ENCODE measurements around the gene NDUFB1.

Gene NDUFB1

DNA sequence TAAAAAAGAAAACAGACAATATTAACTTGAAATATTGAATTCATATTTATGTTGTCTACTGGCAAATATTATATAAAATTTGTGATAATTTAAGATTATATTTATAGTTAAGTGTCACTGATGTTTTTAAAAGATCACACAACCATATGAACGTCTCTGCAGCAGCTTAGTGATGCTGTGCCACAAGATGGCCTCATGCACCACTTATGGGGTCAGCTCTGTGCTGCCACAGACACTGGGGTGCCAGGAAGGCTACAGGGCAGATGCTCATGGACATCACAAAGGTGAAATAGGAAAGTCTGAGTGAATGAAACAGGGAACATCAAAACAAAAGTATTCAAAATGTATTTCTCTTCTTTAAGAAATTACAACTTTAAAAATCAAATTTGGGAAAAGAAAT, 28.2 kb downstream of the NDUFB1 start:
- DNase-seq: no peak

DNA sequence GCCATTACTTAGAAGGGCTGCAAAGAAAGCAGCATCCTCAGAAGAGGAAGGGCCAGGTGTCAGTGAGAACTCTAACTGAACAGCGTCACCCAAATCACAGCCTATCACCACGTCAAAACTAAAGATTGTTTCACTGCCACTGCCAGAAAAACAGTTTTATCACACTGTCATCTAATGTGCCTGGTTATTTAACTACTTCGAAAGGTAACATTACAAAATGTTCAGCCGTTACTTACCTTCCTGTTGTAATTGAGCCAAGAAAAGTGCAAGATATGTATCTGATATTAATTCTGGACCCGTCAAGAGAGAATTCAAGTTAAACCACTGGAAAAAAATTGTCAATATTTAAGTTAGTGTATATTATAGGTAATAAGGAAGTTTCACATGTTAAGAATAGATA, 33.0 kb downstream of the NDUFB1 start:
- DNase-seq: no peak

DNA sequence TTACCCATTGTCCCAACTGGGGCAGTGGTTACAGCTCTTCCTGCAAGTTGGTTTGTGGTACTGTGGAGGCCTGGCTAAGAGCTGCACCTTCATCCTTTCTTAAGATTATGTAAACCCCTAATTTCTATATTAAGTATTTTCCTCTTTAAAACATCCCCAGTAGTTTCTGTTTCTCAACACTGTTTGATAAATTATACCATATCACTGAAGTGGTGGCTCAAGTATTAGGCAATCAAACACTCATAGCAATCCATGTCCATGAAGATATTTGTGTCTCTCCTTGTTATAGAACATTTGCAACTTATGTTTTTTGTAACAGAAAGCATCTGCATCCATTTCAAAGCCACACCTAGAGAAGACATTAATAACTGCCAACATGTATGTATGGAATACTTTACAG, 47.0 kb downstream of the NDUFB1 start:
- no peak for DNase-seq
